CD8-positive, alpha-beta memory T cell (primary cell): ENCODE measurements around the gene IGSF5. TPM values are rescaled to one million over a fixed set of nuclear protein-coding genes. Genes with fewer than 3 reads are reported as not detected.
"Not testable (repeated sequence)": the region's sequence is repeated elsewhere in the genome, so short reads cannot be mapped to it uniquely, and the experiment has no call there.

Experiments
- CTCF ChIA-PET: fragments of 350-600 bp; sonication (Branson Sonifier 250); formaldehyde crosslinking; loops from one replicate; lab custom pipeline; 2021; ENCODE audit warnings: antibody characterized with exemption; lab: Charles Lee
- POLR2A ChIA-PET: fragments of 350-600 bp; sonication (Branson Sonifier 250); formaldehyde crosslinking; loops from one replicate; lab custom pipeline; 2021; ENCODE audit warnings: antibody characterized with exemption; lab: Charles Lee
- DNase-seq, 5 donors: peaks; one replicate each; pipeline versions ENCODE4 v3.0.0 to v3.0.0-alpha.2; 2020 to 2022; ENCODE audit warnings: mixed read lengths in 1 of 5
- H3K27ac ChIP-seq: one replicate; pipeline ENCODE4 v1.7.0; 2013; ENCODE audit warnings: low read depth, mild to moderate bottlenecking, low read length, moderate library complexity
- H3K27me3 ChIP-seq: 2 replicates; pipeline ENCODE4 v1.7.0; 2013; ENCODE audit warnings: low read length, mild to moderate bottlenecking; ENCODE audit not compliant: insufficient read depth, poor library complexity, severe bottlenecking
- H3K36me3 ChIP-seq: 2 replicates; pipeline ENCODE4 v1.7.0; 2013; ENCODE audit warnings: mild to moderate bottlenecking, low read length, moderate library complexity; ENCODE audit not compliant: insufficient read depth
- H3K4me1 ChIP-seq: 2 replicates; pipeline ENCODE4 v1.7.0; 2013; ENCODE audit warnings: mild to moderate bottlenecking, low read length, moderate library complexity; ENCODE audit not compliant: insufficient read depth
- H3K4me3 ChIP-seq: 2 replicates; pipeline ENCODE4 v1.7.0; 2013; ENCODE audit warnings: mild to moderate bottlenecking, low read length
- H3K9me3 ChIP-seq: 2 replicates; pipeline ENCODE4 v1.7.0; 2013; ENCODE audit warnings: mild to moderate bottlenecking, low read length
- H3K27ac Mint-ChIP-seq, 8 donors: one replicate each; pipeline ENCODE4 v1.8.0; 2020 to 2021; ENCODE audit warnings: mixed read lengths in 8 of 8, mild to moderate bottlenecking in 6 of 8, inconsistent platforms in 3 of 8, moderate library complexity in 3 of 8
- H3K27me3 Mint-ChIP-seq, 2 donors: one replicate each; pipeline ENCODE4 v1.8.0; 2020 to 2021; ENCODE audit warnings: mixed read lengths in 2 of 2, mild to moderate bottlenecking in 1 of 2, moderate library complexity in 1 of 2
- H3K36me3 Mint-ChIP-seq, 3 donors: one replicate each; pipeline ENCODE4 v1.8.0; 2020 to 2021; ENCODE audit warnings: mixed read lengths in 3 of 3, inconsistent platforms in 1 of 3, mild to moderate bottlenecking in 1 of 3
- H3K4me1 Mint-ChIP-seq, 3 donors: one replicate each; pipeline ENCODE4 v1.8.0; 2020 to 2021; ENCODE audit warnings: mixed read lengths in 3 of 3, inconsistent platforms in 1 of 3, mild to moderate bottlenecking in 1 of 3
- H3K4me3 Mint-ChIP-seq, 7 donors: one replicate each; pipeline ENCODE4 v1.8.0; 2020 to 2021; ENCODE audit warnings: mixed read lengths in 7 of 7, mild to moderate bottlenecking in 6 of 7, moderate library complexity in 4 of 7, inconsistent platforms in 2 of 7
- H3K9me3 Mint-ChIP-seq, 5 donors: one replicate each; pipeline ENCODE4 v1.8.0; 2020 to 2022; ENCODE audit warnings: mixed read lengths in 5 of 5, mild to moderate bottlenecking in 3 of 5, moderate library complexity in 2 of 5, inconsistent platforms in 1 of 5
- polyA plus RNA-seq: library from polyadenylated mRNA; unstranded; fragments of 300-500 nt; fragmentation: Illumina TruSeq; gene quantifications from one replicate; pipeline ENCODE4 v1.2.3, GENCODE V29; 2021
- total RNA-seq, 2 experiments: library from RNA; stranded (reverse); gene quantifications; one replicate each; pipeline ENCODE4 v1.2.3, GENCODE V29; 2021

IGSF5 gene
- not detected for total RNA-seq
- not detected for polyA plus RNA-seq

DNA sequence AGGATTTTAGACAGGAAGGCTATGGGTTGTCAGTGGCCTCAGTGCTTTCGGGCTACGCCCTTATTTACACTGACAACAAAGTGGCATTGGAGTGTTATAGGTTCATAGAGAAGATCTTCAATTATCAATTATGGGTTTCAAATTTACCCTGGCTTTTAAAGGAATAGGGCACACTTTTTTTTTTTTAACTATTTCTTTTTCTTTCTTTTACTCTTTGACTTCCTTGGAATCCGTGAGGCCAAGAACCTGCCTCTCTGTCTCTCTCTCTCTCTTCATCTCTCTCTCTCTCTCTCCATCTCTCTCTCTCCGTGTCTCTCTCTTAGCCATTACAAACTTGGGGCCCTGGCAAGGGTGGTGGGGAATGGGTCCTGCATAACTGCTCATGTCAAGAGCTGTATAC, at the start of gene IGSF5:
TSS of gene IGSF5 (plus strand) at position 301 of the 400 bp plus-strand sequence. CDS start 327 bp downstream, outside the sequence.
- H3K27ac ChIP-seq, H3K4me3 Mint-ChIP-seq, DNase-seq, H3K36me3 ChIP-seq, H3K27me3 Mint-ChIP-seq, H3K4me1 ChIP-seq, H3K9me3 Mint-ChIP-seq, H3K27ac Mint-ChIP-seq, POLR2A ChIA-PET, H3K27me3 ChIP-seq, H3K4me1 Mint-ChIP-seq, H3K36me3 Mint-ChIP-seq, H3K9me3 ChIP-seq, H3K4me3 ChIP-seq: not testable (repeated sequence)
- CTCF ChIA-PET, result interaction anchor here (1.1 kb wide), 1 partner anchor 226 kb away, joined by 3 read pairs; no protein-coding TSS in a partner anchor

DNA sequence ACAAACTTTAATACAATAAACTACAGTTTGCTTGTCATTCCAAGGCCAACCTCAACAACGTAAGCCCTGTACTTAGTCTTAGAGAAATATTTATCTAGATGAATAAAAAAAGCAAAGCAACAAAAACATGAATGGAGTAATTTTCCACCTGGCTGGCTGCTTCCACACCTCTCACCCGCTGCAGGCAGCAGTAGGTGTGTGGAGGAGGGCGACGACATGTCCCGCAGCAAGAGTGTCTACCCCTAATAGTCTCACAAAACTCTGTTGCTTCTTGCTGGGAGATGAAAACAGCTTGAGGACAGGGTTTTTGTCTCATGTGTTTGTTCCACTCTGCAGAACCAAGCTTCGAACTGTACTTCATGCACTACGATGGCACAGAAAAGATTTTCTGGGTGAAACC, 48.8 kb upstream of the IGSF5 start:
- ChIA-PET POLR2A (no interaction called here), CTCF (no interaction called here)
- H3K27ac ChIP-seq, result no peak overlapping the region
- H3K9me3 ChIP-seq, result no peaks in the 10 kb centered on the region
- H3K4me3 ChIP-seq, result no peak overlapping the region
- Mint-ChIP-seq H3K4me3 (no peak overlapping the region), H3K4me1 (no peaks in the 10 kb centered on the region), H3K27me3 (peaks cover 0 to 2% of the 10 kb centered on the region in 2 donors), H3K9me3 (peaks cover 0 to 2% (median 0%) of the 10 kb centered on the region in 5 donors), H3K36me3 (no peaks in the 10 kb centered on the region), H3K27ac (no peak overlapping the region)
- no peaks in the 10 kb centered on the region for H3K36me3 ChIP-seq
- no peaks in the 10 kb centered on the region for H3K27me3 ChIP-seq
- H3K4me1 ChIP-seq, result no peaks in the 10 kb centered on the region
- DNase-seq, result no peak

DNA sequence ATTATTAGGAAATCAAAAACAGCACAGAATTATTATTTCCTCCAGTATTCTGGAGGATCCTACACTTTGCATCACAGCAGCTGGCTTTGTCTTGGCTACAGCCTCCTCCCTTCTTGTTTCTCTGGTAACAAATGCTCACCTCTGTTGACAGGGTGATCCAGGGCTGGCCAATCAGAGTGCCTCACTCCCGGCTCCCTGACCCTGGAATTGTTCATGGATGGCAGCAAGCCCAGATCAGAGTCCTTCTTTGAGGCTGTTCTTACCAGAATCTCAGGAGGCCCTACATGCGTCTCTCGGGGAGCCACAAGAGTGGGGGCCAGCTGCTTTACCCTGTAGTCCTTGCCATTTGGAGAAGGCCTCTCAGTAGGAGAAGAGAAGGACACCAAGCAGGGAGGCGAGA, 48.4 kb upstream of the IGSF5 start:
- Mint-ChIP-seq H3K36me3 (no peaks in the 10 kb centered on the region), H3K4me3 (no peak overlapping the region), H3K27ac (no peak overlapping the region), H3K4me1 (no peaks in the 10 kb centered on the region), H3K9me3 (peaks cover 0 to 2% (median 0%) of the 10 kb centered on the region in 5 donors), H3K27me3 (peaks cover 0 to 2% of the 10 kb centered on the region in 2 donors)
- H3K4me1 ChIP-seq, result no peaks in the 10 kb centered on the region
- CTCF ChIA-PET, result no interaction called here
- POLR2A ChIA-PET, result no interaction called here
- no peaks in the 10 kb centered on the region for H3K27me3 ChIP-seq
- no peak overlapping the region for H3K27ac ChIP-seq
- no peak for DNase-seq
- H3K9me3 ChIP-seq, result no peaks in the 10 kb centered on the region
- H3K4me3 ChIP-seq, result no peak overlapping the region
- no peaks in the 10 kb centered on the region for H3K36me3 ChIP-seq

DNA sequence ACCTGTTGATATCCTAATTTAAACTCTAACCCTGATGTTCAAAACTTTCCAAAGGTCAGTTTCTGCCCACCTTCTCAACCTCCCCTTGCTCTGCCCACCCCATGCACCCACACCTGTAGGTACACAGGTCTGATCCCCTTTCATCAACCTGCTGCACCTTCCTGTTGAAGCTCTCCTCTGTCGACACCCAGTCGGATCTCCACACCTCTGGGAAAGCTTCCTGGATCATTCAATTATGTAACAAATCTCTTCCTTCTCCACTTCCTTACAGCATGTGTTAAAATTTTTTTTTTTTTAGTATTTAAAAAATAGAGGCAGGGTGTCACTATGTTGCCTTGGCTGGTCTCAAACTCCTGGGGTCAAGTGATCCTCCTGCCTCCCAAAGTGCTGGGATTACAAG, 44.7 kb upstream of the IGSF5 start:
- Mint-ChIP-seq H3K27ac (no peak overlapping the region), H3K4me3 (no peak overlapping the region)
- no peak overlapping the region for H3K4me3 ChIP-seq

DNA sequence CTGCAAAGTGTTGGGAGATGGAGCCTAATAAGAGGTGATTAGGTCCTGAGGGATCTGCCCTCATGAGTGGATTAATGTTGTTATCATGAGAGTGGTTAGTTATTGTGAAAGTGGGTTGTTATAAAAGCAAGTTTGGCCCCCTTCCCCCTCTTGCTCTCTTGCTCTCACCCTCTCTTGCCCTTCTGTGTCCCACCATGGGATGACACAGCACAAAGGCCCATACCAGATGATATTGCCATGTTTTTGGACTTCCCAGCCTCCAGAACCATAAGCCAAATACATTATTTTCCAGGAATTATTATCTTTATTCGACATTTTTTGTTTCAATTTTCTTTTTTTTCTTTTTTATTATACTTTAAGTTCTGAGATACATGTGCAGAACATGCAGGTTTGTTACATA, 41.4 kb upstream of the IGSF5 start:
- Histone ChIP-seq H3K27me3 (no peaks in the 10 kb centered on the region), H3K36me3 (no peaks in the 10 kb centered on the region), H3K9me3 (no peaks in the 10 kb centered on the region), H3K4me3 (no peak overlapping the region), H3K4me1 (no peaks in the 10 kb centered on the region), H3K27ac (no peak overlapping the region)
- H3K4me1 Mint-ChIP-seq, result no peaks in the 10 kb centered on the region
- no peak overlapping the region for H3K27ac Mint-ChIP-seq
- peaks cover 0 to 9% (median 4%) of the 10 kb centered on the region in 5 donors for H3K9me3 Mint-ChIP-seq
- POLR2A ChIA-PET, result no interaction called here
- H3K36me3 Mint-ChIP-seq, result peaks cover 0 to 1% (median 0%) of the 10 kb centered on the region in 3 donors
- peaks cover 0 to 8% of the 10 kb centered on the region in 2 donors for H3K27me3 Mint-ChIP-seq
- DNase-seq, result no peak
- CTCF ChIA-PET, result no interaction called here
- H3K4me3 Mint-ChIP-seq, result no peak overlapping the region

More for the DNA sequence above, 44.7 kb upstream of the IGSF5 start:
- DNase-seq, result no peak
- Histone ChIP-seq H3K27me3 (no peaks in the 10 kb centered on the region), H3K4me1 (no peaks in the 10 kb centered on the region), H3K36me3 (no peaks in the 10 kb centered on the region), H3K27ac (no peak overlapping the region), H3K9me3 (no peaks in the 10 kb centered on the region)
- Mint-ChIP-seq H3K9me3 (peaks cover 0 to 9% (median 4%) of the 10 kb centered on the region in 5 donors), H3K4me1 (no peaks in the 10 kb centered on the region), H3K27me3 (peaks cover 0 to 4% of the 10 kb centered on the region in 2 donors), H3K36me3 (peaks cover 0 to 1% (median 0%) of the 10 kb centered on the region in 3 donors)
- CTCF ChIA-PET, result no interaction called here
- POLR2A ChIA-PET, result no interaction called here

DNA sequence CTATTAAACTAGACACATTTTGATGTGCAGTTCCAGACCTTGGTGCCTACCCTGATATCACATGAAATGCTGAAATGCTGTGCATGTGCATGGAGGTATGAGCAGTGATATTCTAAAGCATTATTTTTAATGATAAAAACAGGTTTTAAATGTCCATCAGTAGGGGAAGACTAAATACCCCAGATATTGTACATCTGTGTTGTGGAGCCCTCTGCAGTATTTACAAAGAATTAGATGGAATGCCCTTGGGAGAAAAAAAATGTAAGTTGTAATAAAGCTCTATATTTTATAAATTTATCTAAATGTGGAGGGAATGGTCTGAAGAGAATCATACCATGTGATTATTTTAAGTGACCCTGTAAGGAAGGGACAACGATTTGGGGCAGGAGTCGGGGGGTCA, 39.1 kb upstream of the IGSF5 start:
- Mint-ChIP-seq H3K9me3 (peaks cover 0 to 9% (median 4%) of the 10 kb centered on the region in 5 donors), H3K27me3 (peaks cover 0 to 9% of the 10 kb centered on the region in 2 donors), H3K36me3 (peaks cover 0 to 1% (median 0%) of the 10 kb centered on the region in 3 donors), H3K4me3 (no peak overlapping the region), H3K27ac (no peak overlapping the region), H3K4me1 (no peaks in the 10 kb centered on the region)
- ChIA-PET POLR2A (no interaction called here), CTCF (no interaction called here)
- Histone ChIP-seq H3K4me3 (no peak overlapping the region), H3K36me3 (no peaks in the 10 kb centered on the region), H3K4me1 (no peaks in the 10 kb centered on the region), H3K9me3 (no peaks in the 10 kb centered on the region), H3K27ac (no peak overlapping the region), H3K27me3 (no peaks in the 10 kb centered on the region)
- DNase-seq, result no peak

DNA sequence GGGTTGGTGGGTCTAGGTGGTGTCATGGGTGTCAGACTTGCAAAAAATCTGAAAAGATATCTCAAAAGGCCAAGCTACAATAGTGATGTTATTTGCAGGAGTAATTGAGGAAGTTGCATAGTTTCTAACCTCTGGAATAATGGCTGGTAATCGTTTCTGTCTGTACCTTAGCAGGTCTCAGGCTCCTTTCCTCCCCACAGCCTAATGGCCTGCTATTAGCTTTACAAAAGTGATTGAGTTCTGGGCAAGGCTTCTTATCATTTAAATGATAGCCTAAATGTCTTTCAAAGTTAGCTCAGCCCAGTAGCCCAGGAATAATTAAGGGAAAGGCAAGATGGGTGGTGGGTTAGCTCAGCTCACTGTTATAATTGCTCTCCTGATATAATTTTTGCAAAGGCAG, 37.7 kb upstream of the IGSF5 start:
- Histone ChIP-seq H3K9me3 (no peaks in the 10 kb centered on the region), H3K27ac (no peak overlapping the region), H3K4me3 (no peak overlapping the region), H3K27me3 (no peaks in the 10 kb centered on the region), H3K36me3 (no peaks in the 10 kb centered on the region), H3K4me1 (no peaks in the 10 kb centered on the region)
- peaks cover 0 to 11% of the 10 kb centered on the region in 2 donors for H3K27me3 Mint-ChIP-seq
- peaks cover 0 to 1% (median 0%) of the 10 kb centered on the region in 3 donors for H3K36me3 Mint-ChIP-seq
- DNase-seq, result no peak
- POLR2A ChIA-PET, result no interaction called here
- H3K27ac Mint-ChIP-seq, result no peak overlapping the region
- H3K4me1 Mint-ChIP-seq, result no peaks in the 10 kb centered on the region
- no peak overlapping the region for H3K4me3 Mint-ChIP-seq
- CTCF ChIA-PET, result no interaction called here
- H3K9me3 Mint-ChIP-seq, result peaks cover 0 to 9% (median 4%) of the 10 kb centered on the region in 5 donors

DNA sequence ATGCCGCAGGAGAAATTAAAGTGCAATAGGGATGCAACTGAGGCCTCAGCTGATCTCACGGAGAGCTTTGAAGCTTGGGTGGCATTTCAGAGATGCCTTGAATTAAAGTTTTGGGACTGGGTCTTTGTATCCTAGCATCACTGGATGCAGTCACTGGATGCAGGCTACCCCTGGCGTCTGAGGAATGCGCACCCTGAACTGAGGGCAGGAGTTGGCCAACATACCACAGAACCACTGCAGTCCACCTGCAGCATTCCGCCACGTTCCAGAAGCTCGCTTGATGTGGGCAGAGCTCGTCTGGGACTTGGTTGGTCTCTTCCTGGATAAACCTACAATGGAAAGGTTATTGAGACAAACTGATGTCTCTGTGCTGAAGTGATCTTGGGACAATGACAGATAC, 34.1 kb upstream of the IGSF5 start:
- no peaks in the 10 kb centered on the region for H3K9me3 ChIP-seq
- Mint-ChIP-seq H3K27ac (no peak overlapping the region), H3K9me3 (no peaks in the 10 kb centered on the region), H3K4me3 (no peak overlapping the region), H3K4me1 (no peaks in the 10 kb centered on the region), H3K27me3 (peaks cover 4 to 7% of the 10 kb centered on the region in 2 donors), H3K36me3 (no peaks in the 10 kb centered on the region)
- ChIA-PET POLR2A (no interaction called here), CTCF (no interaction called here)
- H3K36me3 ChIP-seq, result no peaks in the 10 kb centered on the region
- DNase-seq, result no peak
- H3K27me3 ChIP-seq, result no peaks in the 10 kb centered on the region
- no peak overlapping the region for H3K4me3 ChIP-seq
- H3K4me1 ChIP-seq, result no peaks in the 10 kb centered on the region
- no peak overlapping the region for H3K27ac ChIP-seq
